GM23338 (cell line): ENCODE data around the gene SDC1. TPM values are rescaled to one million over a fixed set of nuclear protein-coding genes. Genes with fewer than 3 reads are reported as not detected.

ENCODE experiments used
- ATAC-seq: fragments of 200-7000 bp; cut with Tn5 transposase; 3 replicates; pipeline ENCODE4 v1.9.1; 2020
- DNase-seq: peaks from one replicate; pipeline ENCODE4 v3.0.0-alpha.2; 2015; ENCODE audit warnings: low spot score
- H2AFZ ChIP-seq: fragments of 200-600 bp; sonication (generic); 2 replicates; pipeline ENCODE4 v1.8.0; 2016; ENCODE audit warnings: antibody characterized with exemption, mild to moderate bottlenecking, moderate library complexity
- H3F3A ChIP-seq: fragments of 200-600 bp; sonication (generic); replicated peaks from 2 replicates; pipeline ENCODE4 v1.8.0; 2017; ENCODE audit warnings: antibody characterized with exemption, mixed run types, low read depth
- H3K27ac ChIP-seq: fragments of 200-600 bp; sonication (generic); 2 replicates; pipeline ENCODE4 v1.6.1; 2016; ENCODE audit warnings: low read depth
- H3K27me3 ChIP-seq: fragments of 200-600 bp; sonication (generic); 2 replicates; pipeline ENCODE4 v1.8.0; 2016; ENCODE audit warnings: mild to moderate bottlenecking, mixed run types, moderate library complexity; ENCODE audit not compliant: insufficient read depth
- H3K36me3 ChIP-seq: fragments of 200-600 bp; sonication (generic); 2 replicates; pipeline ENCODE4 v1.8.0; 2016; ENCODE audit warnings: mild to moderate bottlenecking; ENCODE audit not compliant: insufficient read depth
- H3K4me1 ChIP-seq: fragments of 200-600 bp; sonication (generic); 2 replicates; pipeline ENCODE4 v1.8.0; 2016; ENCODE audit warnings: mild to moderate bottlenecking, moderate library complexity; ENCODE audit not compliant: insufficient read depth
- H3K4me2 ChIP-seq: fragments of 200-600 bp; sonication (generic); 2 replicates; pipeline ENCODE4 v1.7.1; 2017; ENCODE audit warnings: mixed run types
- H3K4me3 ChIP-seq: fragments of 200-600 bp; sonication (generic); 2 replicates; pipeline ENCODE4 v1.6.1; 2016; ENCODE audit warnings: mixed run types
- H3K79me2 ChIP-seq: fragments of 200-600 bp; sonication (generic); replicated peaks from 2 replicates; pipeline ENCODE4 v1.8.0; 2017; ENCODE audit warnings: mild to moderate bottlenecking; ENCODE audit not compliant: insufficient read depth
- H3K9me2 ChIP-seq: fragments of 200-600 bp; sonication (generic); 2 replicates; pipeline ENCODE4 v1.8.0; 2017; ENCODE audit not compliant: insufficient read depth
- H4K20me1 ChIP-seq: fragments of 200-600 bp; sonication (generic); replicated peaks from 2 replicates; pipeline ENCODE4 v1.8.0; 2017; ENCODE audit warnings: mild to moderate bottlenecking; ENCODE audit not compliant: insufficient read depth
- H3K27ac Mint-ChIP-seq: 2 replicates; pipeline ENCODE4 v1.8.0; 2020; ENCODE audit warnings: inconsistent platforms, mild to moderate bottlenecking, moderate library complexity, mixed read lengths
- H3K27me3 Mint-ChIP-seq: 3 replicates; pipeline ENCODE4 v1.8.0; 2022; ENCODE audit warnings: low read depth, mild to moderate bottlenecking, moderate library complexity, mixed read lengths, inconsistent platforms; ENCODE audit not compliant: insufficient read depth, poor library complexity
- H3K36me3 Mint-ChIP-seq: 3 replicates; pipeline ENCODE4 v1.8.0; 2021; ENCODE audit warnings: low read depth, mild to moderate bottlenecking, inconsistent platforms, moderate library complexity, mixed read lengths
- H3K4me1 Mint-ChIP-seq: 3 replicates; pipeline ENCODE4 v1.8.0; 2020; ENCODE audit warnings: mild to moderate bottlenecking, inconsistent platforms, mixed read lengths
- H3K4me3 Mint-ChIP-seq: 3 replicates; pipeline ENCODE4 v1.8.0; 2021; ENCODE audit warnings: moderate library complexity, mild to moderate bottlenecking, inconsistent platforms, mixed read lengths
- H3K9me3 Mint-ChIP-seq: 3 replicates; pipeline ENCODE4 v1.8.0; 2020; ENCODE audit warnings: moderate library complexity, mild to moderate bottlenecking, inconsistent platforms, mixed read lengths
- CREB1 ChIP-seq: fragments of 250-450 bp; sonication (Bioruptor Pico); IDR thresholded peaks from 2 replicates; pipeline ENCODE4 v1.5.0; 2020; ENCODE audit warnings: low read depth, mild to moderate bottlenecking, moderate library complexity
- ETS1 ChIP-seq: IDR thresholded peaks from 2 replicates; pipeline ENCODE4 v1.6.1; 2016; ENCODE audit warnings: antibody characterized with exemption
- EZH2 ChIP-seq: fragments of 200-600 bp; sonication (generic); IDR thresholded peaks from one replicate; pipeline ENCODE4 v1.8.0; 2017; ENCODE audit warnings: antibody characterized with exemption, mild to moderate bottlenecking, low read depth; ENCODE audit not compliant: unreplicated experiment
- REST ChIP-seq: IDR thresholded peaks from one replicate; pipeline ENCODE4 v1.6.1; 2018; ENCODE audit warnings: antibody characterized with exemption; ENCODE audit not compliant: unreplicated experiment
- STAT1 ChIP-seq: IDR thresholded peaks from one replicate; pipeline ENCODE4 v1.6.1; 2016; ENCODE audit warnings: antibody characterized with exemption; ENCODE audit not compliant: unreplicated experiment
- ZNF114 ChIP-seq: fragments of 250-450 bp; sonication (Bioruptor Pico); IDR thresholded peaks from 2 replicates; pipeline ENCODE4 v1.5.0; 2020; ENCODE audit warnings: mild to moderate bottlenecking, moderate library complexity
- ZNF462 ChIP-seq: fragments of 250-450 bp; sonication (Bioruptor Pico); IDR thresholded peaks from 2 replicates; pipeline ENCODE4 v1.5.0; 2020; ENCODE audit warnings: mild to moderate bottlenecking, moderate library complexity
- polyA plus RNA-seq: library from polyadenylated mRNA; unstranded; fragments of >200 nt; fragmentation: Nextera tagmentation; extraction: Ambion mirVana; gene quantifications from 2 replicates; pipeline ENCODE4 v1.2.1, GENCODE V29; 2016
- total RNA-seq: library from RNA; depleted of rRNA; stranded (reverse); fragments of >200 nt; shearing (Covaris generic); gene quantifications from 2 replicates; pipeline ENCODE4 v1.2.3, GENCODE V29; 2014

Gene SDC1
- total and polyA plus RNA-seq, 2 experiments from 2014 or later = 16.6 to 43.0 TPM

GRCh38 chr2:20231598-20232026 is 6.7 kb upstream of the SDC1 start (continued):
- TF ChIP-seq ZNF462 (CRISPR knock-in tag) (0 out of 2 replicates have a peak, but pooled peaks have one; percentile 3), CREB1 (CRISPR knock-in tag) (no peak)

- ATAC-seq (no peak; the same call in 1 of the 3 replicates), DNase-seq (no peak)
- Histone ChIP-seq H3K36me3 (no peaks in the 10 kb centered on the region), H3F3A (peaks cover 7% of the 10 kb centered on the region), H3K79me2 (no peaks in the 10 kb centered on the region), H4K20me1 (no peaks in the 10 kb centered on the region; the same call in 1 of the 2 replicates), H2AFZ (peak overlapping the region; percentile 93), H3K4me1 (peaks cover 17% of the 10 kb centered on the region; the same call in 1 of the 2 replicates), H3K9me2 (no peaks in the 10 kb centered on the region), H3K27ac (no peak overlapping the region), H3K4me3 (no peak overlapping the region), H3K27me3 (peaks cover 5% of the 10 kb centered on the region; the same call in 1 of the 2 replicates), H3K4me2 (peak overlapping the region; percentile 43; the same call in 1 of the 2 replicates)
- Mint-ChIP-seq H3K27me3 (peaks cover 23% of the 10 kb centered on the region), H3K9me3 (no peaks in the 10 kb centered on the region), H3K4me1 (peaks cover 15% of the 10 kb centered on the region), H3K4me3 (no peak overlapping the region), H3K36me3 (no peaks in the 10 kb centered on the region; the same call in 2 of the 3 replicates), H3K27ac (peak overlapping the region; percentile 43; the same call in 1 of the 2 replicates)
- TF ChIP-seq EZH2 = no peak
Measured at GRCh38 chr2:20231159-20231558, 6.2 kb upstream of the SDC1 start.

GRCh38 chr2:20230114-20230425 is 5.1 kb upstream of the SDC1 start:
- Mint-ChIP-seq H3K27ac (no peak overlapping the region), H3K36me3 (no peaks in the 10 kb centered on the region; the same call in 2 of the 3 replicates), H3K4me1 (peaks cover 22% of the 10 kb centered on the region), H3K9me3 (peaks cover 3% of the 10 kb centered on the region; the same call in 1 of the 3 replicates), H3K4me3 (no peak overlapping the region), H3K27me3 (peaks cover 32% of the 10 kb centered on the region)
- Histone ChIP-seq H3K79me2 (no peaks in the 10 kb centered on the region), H3K27ac (no peak overlapping the region), H4K20me1 (no peaks in the 10 kb centered on the region; the same call in 1 of the 2 replicates), H3K4me3 (no peak overlapping the region), H2AFZ (no peak overlapping the region), H3K4me2 (no peak overlapping the region), H3K27me3 (peaks cover 5% of the 10 kb centered on the region; the same call in 1 of the 2 replicates), H3K36me3 (no peaks in the 10 kb centered on the region), H3F3A (peaks cover 14% of the 10 kb centered on the region), H3K4me1 (peaks cover 17% of the 10 kb centered on the region; the same call in 1 of the 2 replicates), H3K9me2 (no peaks in the 10 kb centered on the region)
- DNase-seq = no peak
- ATAC-seq = no peak
- no peak for TF ChIP-seq CREB1 (CRISPR knock-in tag)
- no peak for TF ChIP-seq ETS1
- TF ChIP-seq STAT1 = no peak
- TF ChIP-seq REST = no peak
- TF ChIP-seq ZNF114 (CRISPR knock-in tag) = no peak
- TF ChIP-seq EZH2 = no peak
